Measurements from ENCODE around the gene GP9. TPM values are rescaled to one million over a fixed set of nuclear protein-coding genes. Genes with fewer than 3 reads are reported as not detected.
"Not testable (repeated sequence)": the region's sequence is repeated elsewhere in the genome, so short reads cannot be mapped to it uniquely, and the experiment has no call there.

Gene GP9
- total RNA-seq, 1 experiment from 2014 or later = not detected

DNA sequence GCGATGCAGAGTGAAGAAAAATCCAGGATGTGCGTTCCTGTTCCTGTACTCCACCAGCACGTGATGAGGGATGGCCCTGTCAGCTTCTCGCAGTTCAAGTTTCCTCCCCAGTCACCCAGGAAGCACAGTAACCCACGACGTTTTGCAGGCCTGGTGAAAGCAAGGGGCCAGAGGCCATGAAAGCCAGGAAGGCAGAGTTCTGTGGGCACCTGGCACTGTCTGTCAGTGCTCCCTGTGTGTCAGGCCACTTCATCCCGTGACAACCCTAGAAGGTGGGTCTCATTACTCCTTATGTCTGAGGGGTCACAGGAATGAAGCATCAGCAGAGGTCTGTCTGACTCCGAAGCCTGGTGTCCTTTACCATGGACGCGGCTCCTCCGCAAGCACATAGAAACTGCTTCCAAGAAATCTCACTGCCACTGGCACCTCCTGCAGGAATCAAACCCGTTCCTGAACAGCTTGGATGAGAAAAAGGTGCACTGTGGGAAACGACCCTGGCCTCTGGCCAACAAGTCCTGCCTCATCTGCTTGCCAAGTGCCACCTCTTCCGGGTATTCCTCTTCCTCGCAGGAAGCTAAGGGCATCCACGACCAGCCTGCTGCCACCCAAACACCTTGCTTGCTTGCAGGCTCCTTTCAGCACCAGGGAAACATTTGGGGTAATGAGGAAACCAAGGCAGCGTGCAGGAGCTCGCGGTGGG, 46.4 kb downstream of the GP9 start:
- BruUV-seq (replicated peaks) = no TSS peak
- intact Hi-C loops (cut with micrococcal nuclease; ENCODE audit: unreplicated experiment) = no loop called here
- H3K36me3 Mint-ChIP-seq (ENCODE audit: insufficient read depth, unreplicated experiment) = peaks cover 12% of the 10 kb centered on the region

DNA sequence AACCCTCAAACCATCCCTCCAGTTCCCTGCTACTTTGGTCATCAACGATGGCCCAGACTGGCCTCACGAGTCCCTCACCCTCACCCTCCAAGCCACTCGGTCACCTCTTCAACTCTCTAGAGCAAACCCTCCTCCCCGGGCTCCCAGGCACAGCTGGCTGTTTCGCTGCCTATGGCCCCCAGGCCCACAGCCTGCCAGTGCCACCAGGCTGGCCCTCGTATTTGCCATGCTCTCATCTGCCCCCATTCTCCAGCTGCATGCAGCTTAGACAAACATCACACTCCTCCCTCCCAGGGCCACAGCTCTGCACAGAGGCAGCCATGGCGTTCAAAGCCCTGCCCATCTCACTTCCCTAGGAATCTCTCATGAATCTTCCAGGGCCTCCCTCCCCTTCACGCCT, 47.2 kb downstream of the GP9 start:
- BruUV-seq (replicated peaks) = no TSS peak
- Mint-ChIP-seq H3K36me3 (ENCODE audit: insufficient read depth, unreplicated experiment) (peaks cover 12% of the 10 kb centered on the region), H3K4me3 (ENCODE audit: low read depth, unreplicated experiment) (no peak overlapping the region), H3K27me3 (ENCODE audit: unreplicated experiment) (no peaks in the 10 kb centered on the region), H3K27ac (ENCODE audit: unreplicated experiment) (no peak overlapping the region), H3K4me1 (ENCODE audit: low read depth, unreplicated experiment) (no peaks in the 10 kb centered on the region), H3K9me3 (ENCODE audit: low read depth, unreplicated experiment) (no peaks in the 10 kb centered on the region)
- CTCF ChIA-PET = no interaction called here
- no peak for TF ChIP-seq CTCF (IDR thresholded peaks at IDR 0.05; ENCODE audit: unreplicated experiment)
- no peak for DNase-seq
- intact Hi-C loops (cut with micrococcal nuclease; ENCODE audit: unreplicated experiment) = no loop called here

More for the DNA sequence above, 46.4 kb downstream of the GP9 start:
- Mint-ChIP-seq H3K27me3 (ENCODE audit: unreplicated experiment) (no peaks in the 10 kb centered on the region), H3K4me1 (ENCODE audit: low read depth, unreplicated experiment) (no peaks in the 10 kb centered on the region), H3K9me3 (ENCODE audit: low read depth, unreplicated experiment) (no peaks in the 10 kb centered on the region), H3K27ac (ENCODE audit: unreplicated experiment) (no peak overlapping the region), H3K4me3 (ENCODE audit: low read depth, unreplicated experiment) (no peak overlapping the region)
- no peak for TF ChIP-seq CTCF (IDR thresholded peaks at IDR 0.05; ENCODE audit: unreplicated experiment)
- CTCF ChIA-PET = interaction anchor here (1.2 kb wide), 1 partner anchor 55 kb away, joined by 4 read pairs; no protein-coding TSS in a partner anchor
- no peak for DNase-seq

DNA sequence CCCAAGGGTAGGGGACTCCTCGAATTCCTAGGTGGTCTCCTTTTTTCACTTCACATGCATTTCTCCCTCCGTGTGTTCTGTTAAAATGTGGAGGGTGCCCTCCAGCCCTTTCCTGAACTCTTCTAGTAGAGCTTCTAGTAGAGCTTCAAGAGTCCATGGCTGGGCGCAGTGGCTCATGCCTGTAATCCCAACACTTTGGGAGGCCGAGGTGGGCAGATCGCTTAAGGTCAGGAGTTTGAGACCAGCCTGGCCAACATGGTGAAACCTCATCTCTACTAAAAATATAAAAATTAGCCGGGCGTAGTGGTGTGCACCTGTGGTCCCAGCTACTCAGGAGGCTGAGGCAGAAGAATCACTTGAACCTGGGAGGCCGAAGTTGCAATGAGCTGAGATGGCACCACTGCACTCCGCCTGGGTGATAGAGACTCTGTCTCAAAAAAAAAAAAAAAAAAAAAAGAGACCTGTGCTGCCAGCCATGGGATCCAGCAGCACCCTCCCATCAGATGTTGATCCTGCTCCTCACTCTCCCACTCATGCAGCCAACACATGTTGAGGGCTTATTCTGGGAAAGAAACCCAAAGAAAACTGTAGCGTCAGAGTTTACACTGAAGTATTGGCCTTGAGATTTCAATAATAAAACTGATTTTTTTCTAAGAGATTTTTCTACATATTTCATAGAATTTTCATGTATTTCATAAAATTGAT, 50.6 kb downstream of the GP9 start:
- DNase-seq; intact Hi-C loops (cut with micrococcal nuclease; ENCODE audit: unreplicated experiment); BruUV-seq (replicated peaks); H3K27ac Mint-ChIP-seq (ENCODE audit: unreplicated experiment); H3K36me3 Mint-ChIP-seq (ENCODE audit: insufficient read depth, unreplicated experiment); H3K27me3 Mint-ChIP-seq (ENCODE audit: unreplicated experiment); H3K4me1 Mint-ChIP-seq (ENCODE audit: low read depth, unreplicated experiment); H3K9me3 Mint-ChIP-seq (ENCODE audit: low read depth, unreplicated experiment); H3K4me3 Mint-ChIP-seq (ENCODE audit: low read depth, unreplicated experiment); CTCF ChIA-PET: not testable (repeated sequence)

Other genes with a start within 250 kb of the GP9 start
- 112 and 124 TPM in 2 replicates for gene ACAD9, start 181.2 kb upstream of the GP9 start, total RNA-seq (2022)
- gene CFAP92, start 66.7 kb upstream of the GP9 start, total RNA-seq (2022) = 0.92 and 1.3 TPM in 2 replicates
- gene EFCC1, start 59.5 kb upstream of the GP9 start, total RNA-seq (2022) = 0.15 TPM in 1 of 2 replicates, not detected in the other
- gene RAB43, start 61.0 kb downstream of the GP9 start, total RNA-seq (2022) = 21.2 and 27.4 TPM in 2 replicates
- 63.8 and 77.0 TPM in 2 replicates for gene ISY1, start 100.3 kb downstream of the GP9 start, total RNA-seq (2022)
- 331 and 355 TPM in 2 replicates for gene CNBP, start 123.1 kb downstream of the GP9 start, total RNA-seq (2022)
- gene COPG1, start 188.8 kb downstream of the GP9 start, total RNA-seq (2022) = 295 and 302 TPM in 2 replicates
- 67.1 and 83.6 TPM in 2 replicates for gene HMCES, start 218.1 kb downstream of the GP9 start, total RNA-seq (2022)